Skeletal muscle tissue (tissue), 4 donors: Measurements from ENCODE around the gene SEBOX. TPM values are rescaled to one million over a fixed set of nuclear protein-coding genes. Genes with fewer than 3 reads are reported as not detected.

Experiments used
- H3K27ac ChIP-seq: one replicate; pipeline ENCODE4 v1.7.0; 2013; ENCODE audit warnings: mild to moderate bottlenecking, low read depth, low read length, inconsistent platforms
- H3K27me3 ChIP-seq, 3 donors: one replicate each; pipeline ENCODE4 v1.7.0; 2013; ENCODE audit warnings: low read length in 3 of 3; ENCODE audit not compliant: control insufficient read depth in 3 of 3, insufficient read depth in 3 of 3
- H3K36me3 ChIP-seq, 3 donors: one replicate each; pipeline ENCODE4 v1.7.0; 2013; ENCODE audit warnings: low read length in 3 of 3; ENCODE audit not compliant: control insufficient read depth in 3 of 3, insufficient read depth in 3 of 3
- H3K4me1 ChIP-seq, 3 donors: one replicate each; pipeline ENCODE4 v1.7.0; 2013; ENCODE audit warnings: low read length in 3 of 3, mild to moderate bottlenecking in 3 of 3; ENCODE audit not compliant: control insufficient read depth in 3 of 3, insufficient read depth in 3 of 3
- H3K4me3 ChIP-seq, 3 donors: one replicate each; pipeline ENCODE4 v1.7.0; 2013; ENCODE audit warnings: low read length in 3 of 3
- H3K9ac ChIP-seq, 3 donors: one replicate each; pipeline ENCODE4 v1.7.0; 2013; ENCODE audit warnings: low read length in 3 of 3, mild to moderate bottlenecking in 3 of 3, moderate library complexity in 2 of 3, low read depth in 1 of 3
- H3K9me3 ChIP-seq, 3 donors: one replicate each; pipeline ENCODE4 v1.7.0; 2013; ENCODE audit warnings: low read length in 3 of 3; ENCODE audit not compliant: control insufficient read depth in 3 of 3
- total RNA-seq: library from RNA; depleted of rRNA; stranded (reverse); fragments of >200 nt; gene quantifications from one replicate; pipeline ENCODE4 v1.2.3, GENCODE V29; 2014
- donor health status: Osteomylitis.

The SEBOX gene
- total RNA-seq, 1 donor from 2014 or later: not detected

- Histone ChIP-seq H3K4me3 (peak overlapping the region; percentile 90 to 96 (median 94)), H3K27me3 (no peaks in the 10 kb centered on the region), H3K36me3 (peaks cover 21 to 22% (median 21%) of the 10 kb centered on the region in 3 donors), H3K9me3 (no peaks in the 10 kb centered on the region), H3K4me1 (peaks cover 39 to 46% (median 40%) of the 10 kb centered on the region in 3 donors), H3K9ac (peak overlapping the region; percentile 89 to 91 (median 90)), H3K27ac (peak overlapping the region; percentile 95)
Observed at GRCh38 chr17:28334666-28335200, 30.3 kb downstream of the SEBOX start.

GRCh38 chr17:28334171-28334570 lies 30.8 kb downstream of the SEBOX start:
- no peaks in the 10 kb centered on the region for H3K27me3 ChIP-seq
- H3K9ac ChIP-seq: peak overlapping the region; percentile 89 to 91 (median 90)
- H3K9me3 ChIP-seq: no peaks in the 10 kb centered on the region
- peak overlapping the region; percentile 95 for H3K27ac ChIP-seq
- peaks cover 39 to 40% (median 40%) of the 10 kb centered on the region in 3 donors for H3K4me1 ChIP-seq
- peaks cover 19 to 23% (median 22%) of the 10 kb centered on the region in 3 donors for H3K36me3 ChIP-seq
- H3K4me3 ChIP-seq: peak overlapping the region; percentile 90 to 96 (median 94)

- Histone ChIP-seq H3K27ac (no peak overlapping the region), H3K27me3 (no peaks in the 10 kb centered on the region), H3K4me1 (peaks cover 37 to 40% (median 38%) of the 10 kb centered on the region in 3 donors), H3K4me3 (no peak overlapping the region), H3K36me3 (peaks cover 28 to 32% (median 28%) of the 10 kb centered on the region in 3 donors), H3K9ac (peak overlapping the region in 2 of 3 donors; percentile 12 to 16), H3K9me3 (no peaks in the 10 kb centered on the region)
Observed at GRCh38 chr17:28333083-28333746, 31.8 kb downstream of the SEBOX start.

GRCh38 chr17:28331891-28332420 lies 33.0 kb downstream of the SEBOX start:
- no peaks in the 10 kb centered on the region for H3K9me3 ChIP-seq
- no peaks in the 10 kb centered on the region for H3K27me3 ChIP-seq
- peak overlapping the region in 2 of 3 donors; percentile 2 to 4 for H3K9ac ChIP-seq
- H3K4me3 ChIP-seq: no peak overlapping the region
- no peak overlapping the region for H3K27ac ChIP-seq
- peaks cover 27 to 31% (median 30%) of the 10 kb centered on the region in 3 donors for H3K4me1 ChIP-seq
- peaks cover 30 to 43% (median 34%) of the 10 kb centered on the region in 3 donors for H3K36me3 ChIP-seq

GRCh38 chr17:28330671-28331070 lies 34.3 kb downstream of the SEBOX start:
- Histone ChIP-seq H3K36me3 (peaks cover 30 to 44% (median 34%) of the 10 kb centered on the region in 3 donors), H3K9ac (no peak overlapping the region), H3K9me3 (no peaks in the 10 kb centered on the region), H3K27me3 (no peaks in the 10 kb centered on the region), H3K4me3 (no peak overlapping the region), H3K27ac (no peak overlapping the region), H3K4me1 (peaks cover 16 to 20% (median 18%) of the 10 kb centered on the region in 3 donors)

GRCh38 chr17:28328325-28328724 lies 36.7 kb downstream of the SEBOX start:
- Histone ChIP-seq H3K4me1 (peaks cover under 1 to 4% (median 4%) of the 10 kb centered on the region in 3 donors), H3K9ac (no peak overlapping the region), H3K36me3 (peaks cover 30 to 44% (median 34%) of the 10 kb centered on the region in 3 donors), H3K4me3 (no peak overlapping the region), H3K27me3 (no peaks in the 10 kb centered on the region), H3K27ac (no peak overlapping the region), H3K9me3 (no peaks in the 10 kb centered on the region)

- Histone ChIP-seq H3K4me3 (no peak overlapping the region), H3K4me1 (no peaks in the 10 kb centered on the region), H3K36me3 (peaks cover 30 to 44% (median 34%) of the 10 kb centered on the region in 3 donors), H3K27me3 (no peaks in the 10 kb centered on the region), H3K9ac (no peak overlapping the region), H3K9me3 (no peaks in the 10 kb centered on the region), H3K27ac (no peak overlapping the region)
Observed at GRCh38 chr17:28327709-28328108, 37.3 kb downstream of the SEBOX start.

- Histone ChIP-seq H3K9me3 (no peaks in the 10 kb centered on the region), H3K9ac (no peak overlapping the region), H3K27ac (no peak overlapping the region), H3K4me3 (no peak overlapping the region), H3K27me3 (no peaks in the 10 kb centered on the region), H3K36me3 (peaks cover 29 to 40% (median 34%) of the 10 kb centered on the region in 3 donors), H3K4me1 (no peaks in the 10 kb centered on the region)
Observed at GRCh38 chr17:28327031-28327607, 37.9 kb downstream of the SEBOX start.

GRCh38 chr17:28326114-28326513 lies 38.9 kb downstream of the SEBOX start:
- no peaks in the 10 kb centered on the region for H3K4me1 ChIP-seq

GRCh38 chr17:28325211-28325610 lies 39.8 kb downstream of the SEBOX start:
- Histone ChIP-seq H3K9me3 (no peaks in the 10 kb centered on the region), H3K4me1 (peaks cover 0 to 4% (median 0%) of the 10 kb centered on the region in 3 donors), H3K36me3 (peaks cover 13 to 24% (median 19%) of the 10 kb centered on the region in 3 donors), H3K9ac (no peak overlapping the region), H3K27me3 (no peaks in the 10 kb centered on the region), H3K27ac (no peak overlapping the region), H3K4me3 (no peak overlapping the region)

More at GRCh38 chr17:28326114-28326513, 38.9 kb downstream of the SEBOX start:
- Histone ChIP-seq H3K4me3 (no peak overlapping the region), H3K27ac (no peak overlapping the region), H3K9ac (no peak overlapping the region), H3K36me3 (peaks cover 20 to 31% (median 26%) of the 10 kb centered on the region in 3 donors), H3K27me3 (no peaks in the 10 kb centered on the region), H3K9me3 (no peaks in the 10 kb centered on the region)
